Midbrain (tissue), 1 donor: ENCODE data around the gene GPBAR1.

Experiments
- DNase-seq: peaks from one replicate; lab custom pipeline; 2025; lab: John Stamatoyannopoulos, UW

Gene GPBAR1

DNA sequence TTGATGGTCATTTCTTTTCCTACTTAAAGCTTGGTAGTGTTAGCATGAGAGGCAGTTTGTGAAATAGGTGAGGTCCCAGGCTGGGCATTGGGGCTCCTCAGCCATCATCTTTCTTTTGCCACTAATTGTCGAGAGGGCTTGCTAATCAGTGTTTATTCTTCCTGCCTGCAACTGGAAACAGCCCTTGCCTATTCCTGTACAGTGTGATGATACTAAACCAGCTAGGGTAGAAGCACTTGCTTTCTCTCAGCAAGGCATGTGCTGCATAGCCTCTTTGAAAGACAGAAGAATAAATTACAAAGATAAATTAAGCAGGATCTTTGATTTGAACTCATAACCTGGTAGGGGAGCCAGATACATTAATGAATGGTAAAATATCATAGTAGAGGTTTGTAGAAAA lies 16.6 kb upstream of the GPBAR1 start:
- DNase-seq: no peak

DNA sequence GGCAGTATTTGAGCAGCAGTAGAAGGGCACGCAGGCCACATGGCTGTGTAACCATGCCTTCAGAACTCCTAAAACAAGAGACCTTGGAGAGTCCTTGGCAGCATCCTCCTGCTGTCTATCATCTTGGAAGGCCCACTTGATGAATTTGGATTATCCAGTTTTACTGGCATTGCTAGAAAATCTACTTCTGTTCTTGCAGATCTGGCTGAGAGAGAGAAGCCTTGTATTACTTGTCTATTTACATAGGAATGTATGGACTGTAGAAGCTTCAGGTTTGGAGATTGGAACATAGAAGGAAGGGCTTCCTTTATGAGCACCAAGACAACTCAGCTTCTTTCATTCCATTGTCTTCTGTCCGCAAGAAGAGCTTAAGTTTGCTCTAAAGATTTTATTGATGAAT lies 16.1 kb upstream of the GPBAR1 start:
- DNase-seq: no peak

DNA sequence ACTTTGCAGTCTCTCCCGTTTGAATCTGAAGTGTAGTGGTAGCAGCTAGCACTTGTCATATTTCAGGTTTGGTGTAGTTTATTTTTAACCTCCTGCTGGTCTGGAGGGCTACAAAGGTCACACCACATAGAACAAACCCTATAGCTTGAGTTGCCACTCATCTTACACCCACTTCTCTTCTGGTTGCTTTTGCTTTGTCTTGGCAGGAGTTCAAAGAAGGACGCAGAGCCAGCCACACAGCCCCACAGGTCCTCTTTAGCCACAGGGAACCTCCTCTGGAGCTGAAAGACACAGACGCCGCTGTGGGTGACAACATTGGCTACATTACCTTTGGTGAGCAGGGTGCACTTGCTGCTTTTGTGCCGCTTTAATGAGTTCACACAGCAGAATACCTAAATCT lies 15.6 kb upstream of the GPBAR1 start:
- DNase-seq: no peak

DNA sequence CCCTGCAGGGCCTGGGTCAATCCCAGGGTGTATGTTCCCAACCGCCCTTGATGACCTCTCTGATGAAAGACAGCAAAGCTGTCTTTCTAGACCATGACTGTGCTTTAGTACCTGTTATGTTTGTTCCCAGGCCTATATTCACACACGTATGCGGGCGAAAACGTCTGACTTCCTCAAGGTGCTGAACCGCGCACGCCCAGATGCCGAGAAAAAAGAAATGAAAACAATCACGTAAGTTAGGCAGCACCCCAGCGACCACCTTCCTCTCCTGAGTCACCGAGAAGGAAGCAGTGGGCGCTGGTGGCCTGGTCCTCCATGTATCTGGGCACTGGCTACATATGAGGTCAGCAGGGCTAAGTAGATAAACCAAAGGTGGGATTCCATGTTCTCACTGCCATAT lies 11.1 kb upstream of the GPBAR1 start:
- no peak for DNase-seq

DNA sequence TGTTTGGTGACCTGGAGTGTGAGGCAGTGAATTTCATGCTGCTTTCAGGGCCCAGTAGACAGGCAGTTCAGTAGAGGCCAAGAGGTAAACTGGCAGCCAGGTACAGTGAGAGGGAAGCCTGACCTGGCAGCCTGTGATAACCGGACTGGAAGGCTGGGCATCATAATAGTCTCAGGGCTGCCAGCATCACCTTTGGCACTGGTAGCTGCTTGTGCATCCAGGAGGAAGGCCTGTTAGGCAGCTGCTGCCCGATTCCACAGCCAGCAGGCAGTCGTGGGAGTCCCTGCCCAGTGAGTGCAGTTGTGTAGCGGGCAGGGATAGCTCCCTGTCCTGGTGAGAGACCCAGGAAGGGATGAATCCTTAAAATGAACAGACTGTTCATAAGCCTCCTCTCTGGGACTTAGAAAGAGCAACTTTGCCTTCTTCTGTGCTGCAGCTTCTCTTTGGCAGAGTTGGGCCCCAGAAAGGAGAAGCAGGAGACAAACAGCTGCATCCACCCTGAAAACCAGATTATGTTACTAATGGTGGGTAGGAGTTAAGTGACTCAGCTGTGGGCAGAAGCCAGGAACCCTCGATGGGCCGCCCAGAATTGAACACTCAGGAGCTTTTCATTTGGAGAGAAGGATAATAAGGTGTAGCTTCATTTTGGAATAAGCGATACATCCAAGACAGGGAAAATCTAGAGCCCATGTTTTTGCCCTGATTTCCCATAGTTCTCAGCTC lies 8.1 kb upstream of the GPBAR1 start:
- no peak for DNase-seq

DNA sequence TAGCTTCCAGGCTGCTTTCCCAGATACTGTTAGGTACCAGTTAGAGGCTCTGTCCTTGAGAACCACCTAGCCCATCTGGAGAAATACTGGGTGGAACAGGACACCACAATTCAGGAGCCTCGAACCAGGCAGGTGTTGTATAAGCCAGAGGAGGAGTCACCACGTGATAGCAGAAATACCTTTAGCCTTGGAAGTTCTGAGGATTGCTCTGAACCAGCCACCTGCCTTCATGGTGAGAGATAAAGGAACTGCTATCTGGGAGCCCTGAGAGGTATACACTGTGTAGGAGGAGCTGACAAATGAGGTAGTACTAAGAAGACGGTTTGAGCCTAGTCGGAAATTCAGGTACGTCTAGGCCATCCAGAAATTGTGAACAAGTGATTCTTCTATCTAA lies 7.6 kb upstream of the GPBAR1 start:
- no peak for DNase-seq

DNA sequence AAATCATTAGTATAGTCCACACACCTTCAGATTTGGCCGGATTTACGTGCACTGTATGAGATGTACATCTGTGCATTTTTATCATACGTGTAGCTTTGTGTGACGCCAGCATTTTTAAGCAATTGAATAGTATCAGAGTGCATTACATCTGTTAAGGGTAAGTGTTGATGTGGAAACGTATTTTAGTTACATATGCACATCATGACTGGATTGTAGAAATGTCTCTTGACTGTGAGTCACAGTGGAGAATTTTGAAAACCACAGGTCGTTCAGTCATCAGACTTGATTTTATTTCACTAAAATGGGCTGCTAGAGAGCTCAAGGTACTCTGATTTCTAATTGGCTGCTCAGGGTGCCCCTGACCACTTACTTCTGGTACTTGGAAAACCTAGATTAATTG lies 5.4 kb upstream of the GPBAR1 start:
- no peak for DNase-seq

DNA sequence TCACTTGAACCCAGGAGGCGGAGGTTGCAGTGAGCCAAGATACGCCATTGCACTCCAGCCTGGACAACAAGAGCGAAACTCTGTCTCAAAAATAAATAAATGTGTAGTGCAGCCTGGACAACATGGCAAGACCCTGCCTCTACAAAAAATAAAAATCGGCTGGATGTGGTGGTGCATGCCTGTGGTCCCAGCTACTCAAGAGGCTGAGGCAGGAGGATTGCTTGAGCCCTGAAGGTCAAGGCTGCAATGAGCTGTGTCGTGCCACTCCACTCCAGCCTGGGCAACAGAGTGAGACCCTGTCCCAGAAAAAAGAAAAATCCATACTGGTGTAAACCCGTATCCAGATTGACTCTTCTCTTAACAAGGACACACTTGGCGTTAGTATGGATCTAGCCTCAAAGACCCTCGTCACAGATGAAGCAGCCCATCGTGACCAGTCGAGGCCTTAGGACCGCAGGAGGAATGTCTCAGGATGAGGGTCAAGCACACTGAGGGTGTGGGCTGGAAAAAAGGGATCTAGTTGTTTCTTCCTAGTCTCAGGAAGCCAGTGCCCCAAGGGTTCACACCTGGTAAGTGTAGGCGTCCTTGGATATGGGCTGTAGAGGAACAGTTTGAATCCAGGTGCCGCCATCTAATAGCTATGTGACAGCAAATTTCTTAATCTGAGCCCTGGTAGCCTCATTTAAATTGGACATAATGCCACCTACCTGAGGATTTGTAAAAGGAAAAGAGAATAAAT lies 4.0 kb upstream of the GPBAR1 start:
- no peak for DNase-seq

DNA sequence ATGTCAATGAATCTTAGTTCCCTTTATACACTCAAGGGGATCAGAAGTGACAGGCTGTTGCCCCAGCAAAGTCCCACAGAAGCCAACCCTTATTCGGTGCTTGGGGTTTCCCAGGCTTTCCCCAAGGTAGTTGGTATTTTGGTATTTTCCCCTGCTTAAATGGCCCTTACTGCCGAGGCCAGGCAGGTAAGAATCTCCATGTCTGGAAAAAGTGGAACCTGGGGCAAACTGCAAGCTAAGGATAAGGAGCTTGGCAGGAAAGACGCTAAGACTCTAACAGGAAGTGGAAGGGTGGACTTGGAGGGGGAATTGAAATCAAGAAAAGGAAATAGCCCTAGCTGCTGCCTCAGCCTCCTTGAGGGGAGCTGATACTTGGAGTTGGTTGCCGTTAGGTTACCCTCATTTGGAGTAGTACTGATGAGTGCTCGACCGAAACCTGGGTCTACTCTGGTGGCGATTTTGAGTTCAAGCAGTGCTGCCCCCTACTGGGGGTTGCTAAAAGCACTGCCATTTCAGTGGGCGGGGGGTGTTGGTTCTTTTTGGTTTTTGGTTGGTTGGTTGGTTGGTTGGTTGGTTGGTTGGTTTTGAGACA lies 3.3 kb upstream of the GPBAR1 start:
- DNase-seq: no peak

DNA sequence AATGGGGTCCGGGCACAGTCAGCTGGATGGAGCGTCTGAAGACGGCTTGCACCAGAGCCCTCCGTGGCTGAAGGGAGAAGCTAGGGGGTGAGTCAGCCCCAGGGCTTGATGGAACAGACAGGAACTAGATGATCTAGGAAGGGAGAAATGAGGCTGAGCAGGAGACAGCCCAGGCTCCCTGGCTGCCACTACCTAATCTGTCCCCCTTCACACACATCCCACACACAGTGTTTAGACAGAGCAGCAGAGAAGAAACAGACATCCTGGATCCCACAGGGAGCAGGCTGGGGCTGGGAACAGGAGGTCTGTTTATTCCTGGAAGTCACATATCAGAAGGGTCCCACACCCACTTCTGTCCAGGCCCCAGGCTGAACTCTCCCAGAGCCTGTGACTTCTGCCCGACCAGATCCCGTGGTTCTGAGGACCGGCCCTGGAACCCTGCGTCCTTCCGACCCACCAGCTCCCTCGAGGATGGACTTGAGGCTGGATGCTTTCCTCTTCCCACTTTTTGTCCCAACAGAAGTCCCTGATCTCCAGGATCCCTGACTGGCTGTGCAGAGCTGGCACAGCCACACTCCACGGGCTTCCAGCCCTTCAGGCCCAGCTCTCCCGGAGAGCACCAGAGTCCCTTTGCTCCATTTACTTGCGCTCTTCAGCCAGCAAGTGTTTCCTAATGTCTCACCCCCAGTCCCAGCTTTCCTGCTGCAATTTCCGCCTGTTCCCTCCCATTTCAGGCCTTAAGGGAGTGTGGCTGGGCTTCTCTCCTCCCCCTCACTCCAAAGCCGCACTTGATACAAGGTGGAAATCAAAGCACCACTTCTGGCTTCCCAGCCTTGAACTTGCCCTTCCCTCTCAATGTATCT lies 1.5 kb upstream of the GPBAR1 start:
- no peak for DNase-seq

DNA sequence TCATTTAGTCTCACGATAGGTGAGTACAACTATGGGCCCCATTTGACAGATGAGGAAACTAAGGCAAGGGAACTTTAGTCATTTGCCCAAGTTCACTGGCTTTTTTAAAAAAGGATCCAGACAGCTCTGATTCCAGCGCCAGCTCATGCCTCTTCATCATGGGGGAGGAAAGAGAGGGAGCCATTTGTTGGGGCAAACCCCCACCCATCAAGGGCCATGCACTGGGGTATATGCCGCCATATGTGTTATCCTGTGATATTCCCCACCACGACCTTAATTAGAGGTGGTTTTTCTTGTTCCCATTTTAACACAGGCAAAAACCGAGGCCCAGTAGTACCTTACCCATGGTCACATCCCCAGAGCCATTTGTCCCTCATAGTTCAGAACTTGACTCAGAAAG lies 649 bp upstream of the GPBAR1 start:
- DNase-seq: no peak

DNA sequence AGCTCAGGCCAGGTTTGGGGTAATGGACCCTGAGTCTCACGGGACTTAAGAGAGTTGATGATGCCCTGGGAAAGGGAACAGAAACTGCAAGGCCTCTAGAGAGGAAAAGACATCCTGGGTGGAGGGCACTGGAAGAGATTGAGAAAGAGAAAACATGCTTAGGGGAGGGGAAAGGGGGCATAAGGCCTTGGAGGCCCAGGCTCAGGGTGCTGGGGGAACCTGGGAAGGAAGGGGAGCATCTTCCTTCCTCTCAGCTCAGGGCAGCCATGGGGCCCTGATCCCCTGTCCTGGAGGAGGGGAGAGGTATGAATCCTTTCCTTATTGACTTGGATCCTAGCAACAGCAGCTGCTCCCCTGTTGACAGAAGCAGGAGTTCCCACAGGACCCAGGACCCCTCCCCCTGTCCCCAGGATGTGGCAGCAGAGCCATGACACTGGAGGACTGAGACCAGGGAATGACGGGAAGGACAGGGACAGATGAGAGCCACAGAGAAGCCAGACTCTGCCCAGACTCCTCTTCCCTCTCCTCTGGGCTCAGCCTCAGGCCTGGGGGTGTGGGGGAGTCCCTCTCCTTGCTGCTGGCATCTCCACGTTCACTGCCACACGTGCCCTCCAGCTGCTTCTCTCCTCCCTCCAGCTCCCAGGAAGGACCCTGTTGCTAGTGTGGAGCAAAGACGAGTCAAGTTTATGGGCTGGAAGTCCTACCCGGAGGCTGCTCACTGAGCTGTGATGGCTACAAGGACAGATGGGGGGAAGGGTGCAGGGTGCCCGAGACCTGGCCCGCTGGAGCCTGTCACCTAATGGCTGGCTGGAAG lies 815 bp downstream of the GPBAR1 start:
- no peak for DNase-seq

DNA sequence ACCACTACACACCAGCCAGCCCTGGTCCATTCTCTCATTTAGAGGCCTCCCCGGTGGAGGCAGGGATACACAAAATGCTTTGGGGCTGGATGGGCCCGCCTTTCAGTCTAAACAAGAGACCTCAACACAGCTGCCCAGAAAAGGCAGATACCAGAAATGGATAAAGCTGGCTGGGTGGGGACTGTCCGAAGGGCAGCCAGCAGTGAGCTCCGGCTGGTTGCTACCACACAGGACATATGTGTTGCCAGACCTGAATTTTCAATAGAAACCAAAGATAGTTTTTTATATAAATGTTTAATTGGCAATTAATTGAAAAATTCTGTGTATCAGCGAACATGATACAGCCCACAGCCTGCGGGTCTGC lies 1.4 kb downstream of the GPBAR1 start:
- no peak for DNase-seq

DNA sequence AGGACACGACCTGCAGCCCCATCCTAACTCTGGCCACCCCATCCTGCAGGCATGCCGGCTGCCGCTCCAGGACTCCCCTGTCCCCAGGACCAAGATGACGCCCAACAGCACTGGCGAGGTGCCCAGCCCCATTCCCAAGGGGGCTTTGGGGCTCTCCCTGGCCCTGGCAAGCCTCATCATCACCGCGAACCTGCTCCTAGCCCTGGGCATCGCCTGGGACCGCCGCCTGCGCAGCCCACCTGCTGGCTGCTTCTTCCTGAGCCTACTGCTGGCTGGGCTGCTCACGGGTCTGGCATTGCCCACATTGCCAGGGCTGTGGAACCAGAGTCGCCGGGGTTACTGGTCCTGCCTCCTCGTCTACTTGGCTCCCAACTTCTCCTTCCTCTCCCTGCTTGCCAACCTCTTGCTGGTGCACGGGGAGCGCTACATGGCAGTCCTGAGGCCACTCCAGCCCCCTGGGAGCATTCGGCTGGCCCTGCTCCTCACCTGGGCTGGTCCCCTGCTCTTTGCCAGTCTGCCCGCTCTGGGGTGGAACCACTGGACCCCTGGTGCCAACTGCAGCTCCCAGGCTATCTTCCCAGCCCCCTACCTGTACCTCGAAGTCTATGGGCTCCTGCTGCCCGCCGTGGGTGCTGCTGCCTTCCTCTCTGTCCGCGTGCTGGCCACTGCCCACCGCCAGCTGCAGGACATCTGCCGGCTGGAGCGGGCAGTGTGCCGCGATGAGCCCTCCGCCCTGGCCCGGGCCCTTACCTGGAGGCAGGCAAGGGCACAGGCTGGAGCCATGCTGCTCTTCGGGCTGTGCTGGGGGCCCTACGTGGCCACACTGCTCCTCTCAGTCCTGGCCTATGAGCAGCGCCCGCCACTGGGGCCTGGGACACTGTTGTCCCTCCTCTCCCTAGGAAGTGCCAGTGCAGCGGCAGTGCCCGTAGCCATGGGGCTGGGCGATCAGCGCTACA lies 2.1 kb downstream of the GPBAR1 start:
- no peak for DNase-seq

DNA sequence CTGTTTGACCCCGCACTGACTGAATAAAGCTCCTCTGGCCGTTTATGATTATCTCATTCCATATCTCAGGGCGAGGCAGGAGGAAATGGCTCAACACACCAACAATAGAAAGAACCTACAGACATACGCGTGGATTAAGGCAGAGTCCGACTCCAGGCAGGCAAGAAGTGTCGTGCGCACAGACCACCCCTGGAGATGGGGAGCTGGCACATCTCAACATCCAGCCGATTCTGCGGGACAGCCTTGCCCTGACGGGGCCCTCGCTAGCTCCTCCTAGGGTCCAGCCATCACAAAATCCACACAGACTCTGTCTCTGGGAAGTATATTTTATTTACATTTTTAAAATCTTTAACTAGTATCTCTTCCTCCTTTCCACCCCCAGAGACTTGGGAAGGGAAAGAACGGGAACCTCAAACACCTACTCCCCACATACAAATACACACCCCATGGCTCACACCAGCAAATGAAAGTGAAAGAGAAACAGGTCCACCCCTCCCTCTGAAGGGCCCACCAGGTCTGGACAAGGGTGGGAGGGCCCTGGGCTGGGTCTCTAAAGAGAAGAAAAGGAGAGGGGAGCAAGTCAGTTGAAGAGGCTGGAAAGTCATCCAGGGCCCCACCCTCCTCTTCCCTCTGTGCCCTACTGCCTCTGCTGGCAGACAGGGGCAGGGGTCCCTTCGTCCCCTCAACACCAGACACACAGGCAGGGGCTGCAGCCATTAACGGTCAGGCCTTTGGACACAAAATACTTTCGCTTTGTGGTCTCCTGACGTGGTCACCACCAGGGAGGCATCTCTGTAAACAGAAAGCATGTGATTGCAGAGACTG lies 3.2 kb downstream of the GPBAR1 start:
- DNase-seq: no peak

DNA sequence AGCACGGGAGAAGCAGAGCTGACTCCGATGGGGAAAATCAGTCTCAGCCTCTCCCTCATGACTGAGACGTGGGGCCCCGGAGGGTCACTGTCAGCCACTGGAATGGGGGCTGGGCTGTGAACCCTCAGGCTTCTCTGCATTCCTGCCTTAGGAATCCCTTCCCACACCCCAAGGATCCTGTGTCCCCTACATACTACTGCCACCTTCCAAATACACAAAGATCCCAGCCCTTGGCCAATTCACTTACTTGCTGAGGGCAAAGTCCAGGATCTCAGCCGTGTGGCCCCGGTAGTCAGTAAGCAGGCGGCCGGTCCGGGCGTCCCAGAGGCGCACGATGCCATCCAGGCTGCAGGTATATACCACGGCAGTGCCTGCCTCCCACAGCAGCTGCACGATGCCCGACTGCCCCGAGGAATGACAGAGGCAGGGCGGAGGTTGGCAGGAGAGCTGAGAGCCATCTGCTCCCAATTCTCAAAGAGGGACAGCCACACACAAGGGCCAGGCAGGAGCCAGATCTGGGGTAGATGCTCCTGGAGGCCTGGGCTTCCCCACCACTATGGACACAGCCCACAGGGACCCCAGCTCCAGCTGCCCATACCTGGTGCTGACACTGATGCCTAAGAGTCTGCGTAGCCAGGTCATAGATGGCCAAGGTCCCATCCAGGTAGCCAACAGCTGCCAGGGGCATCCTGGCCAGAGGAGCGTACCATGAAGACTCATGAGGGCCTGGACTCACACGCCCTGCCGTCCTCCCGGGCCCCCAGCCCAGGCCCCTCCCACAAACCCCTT lies 4.2 kb downstream of the GPBAR1 start:
- no peak for DNase-seq

DNA sequence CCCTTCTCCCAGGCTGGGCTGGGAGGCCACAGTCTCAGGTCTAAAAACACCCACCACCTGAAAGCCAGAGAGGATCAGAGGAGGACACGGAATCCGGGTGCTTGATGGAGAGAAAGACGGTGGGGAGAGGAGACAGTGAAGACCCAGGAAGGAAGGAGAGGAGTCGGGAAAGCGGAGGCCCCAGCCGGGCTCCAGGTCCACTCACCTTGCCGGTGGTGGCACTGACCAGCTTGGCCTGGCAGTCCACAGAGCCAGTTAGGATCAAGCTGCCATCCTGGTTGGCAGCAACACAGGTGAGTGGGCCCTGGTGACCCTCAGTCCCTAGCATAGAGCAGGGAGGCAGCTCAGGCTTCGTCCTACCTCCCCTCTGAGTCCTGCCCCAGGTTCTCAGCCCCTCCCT lies 4.8 kb downstream of the GPBAR1 start:
- DNase-seq: no peak

DNA sequence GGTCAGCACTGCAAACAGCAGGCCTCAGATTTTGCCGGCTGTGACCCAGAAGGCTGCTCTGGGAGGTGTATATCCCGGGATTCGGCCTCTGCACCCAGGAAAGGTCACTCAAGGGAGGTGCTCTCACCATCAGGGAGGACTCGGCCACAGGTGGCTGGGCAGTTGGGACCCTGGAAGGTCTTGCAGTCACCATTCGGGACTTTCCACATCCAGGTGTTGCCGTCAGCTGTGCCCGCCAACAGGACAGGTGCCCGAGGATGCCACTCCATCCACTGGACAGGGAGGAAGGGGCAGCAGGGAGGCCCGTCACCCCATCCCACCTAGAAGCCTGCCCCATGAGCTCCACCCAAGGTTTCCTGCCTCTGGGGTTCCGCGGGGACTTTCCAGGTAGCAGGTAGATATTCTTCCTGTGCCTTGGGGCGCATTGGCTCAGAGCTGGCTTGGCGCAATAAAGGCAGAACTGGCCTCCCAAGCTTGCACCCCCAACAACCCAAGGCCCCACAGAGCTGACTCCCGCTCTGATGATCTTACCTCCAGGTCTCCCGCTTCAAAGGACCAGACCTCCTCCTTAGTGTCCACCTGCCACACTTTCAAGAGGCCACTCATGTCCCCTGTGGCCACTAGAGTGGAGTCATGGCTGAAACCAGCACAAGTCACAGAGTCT lies 5.6 kb downstream of the GPBAR1 start:
- no peak for DNase-seq
